IPS DF 6.9 (cell line): ENCODE measurements around the gene ZG16.

ENCODE experiments used
- DNase-seq: peaks from one replicate; pipeline ENCODE4 v3.0.0-alpha.2; 2013; ENCODE audit warnings: low read depth, low spot score
- H3K27ac ChIP-seq: one replicate; pipeline ENCODE4 v1.5.1; 2013; ENCODE audit warnings: low read length, control low read depth
- H3K27me3 ChIP-seq: 2 replicates; pipeline ENCODE4 v1.6.1; 2013; ENCODE audit warnings: mild to moderate bottlenecking, low read length; ENCODE audit not compliant: control insufficient read depth, insufficient read depth
- H3K36me3 ChIP-seq: 2 replicates; pipeline ENCODE4 v1.6.1; 2013; ENCODE audit warnings: low read length; ENCODE audit not compliant: control insufficient read depth, insufficient read depth
- H3K4me1 ChIP-seq: 2 replicates; pipeline ENCODE4 v1.6.1; 2013; ENCODE audit warnings: low read length; ENCODE audit not compliant: control insufficient read depth, insufficient read depth
- H3K4me3 ChIP-seq: 2 replicates; pipeline ENCODE4 v1.5.1; 2013; ENCODE audit warnings: mild to moderate bottlenecking, low read length
- H3K9me3 ChIP-seq: 2 replicates; pipeline ENCODE4 v1.6.1; 2013; ENCODE audit warnings: low read length, inconsistent platforms; ENCODE audit not compliant: control insufficient read depth, insufficient read depth
- whole genome bisulfite sequencing: extraction: QIAGEN DNeasy Blood & Tissue Kit; methylation state at CpG from one replicate; pipeline ENCODE4 v1.1.7; 2013; ENCODE audit warnings: mixed read lengths, missing lambda C conversion rate; ENCODE audit not compliant: insufficient read length, insufficient coverage; 5-methylcytosine and 5-hydroxymethylcytosine counted together

Gene ZG16

DNA sequence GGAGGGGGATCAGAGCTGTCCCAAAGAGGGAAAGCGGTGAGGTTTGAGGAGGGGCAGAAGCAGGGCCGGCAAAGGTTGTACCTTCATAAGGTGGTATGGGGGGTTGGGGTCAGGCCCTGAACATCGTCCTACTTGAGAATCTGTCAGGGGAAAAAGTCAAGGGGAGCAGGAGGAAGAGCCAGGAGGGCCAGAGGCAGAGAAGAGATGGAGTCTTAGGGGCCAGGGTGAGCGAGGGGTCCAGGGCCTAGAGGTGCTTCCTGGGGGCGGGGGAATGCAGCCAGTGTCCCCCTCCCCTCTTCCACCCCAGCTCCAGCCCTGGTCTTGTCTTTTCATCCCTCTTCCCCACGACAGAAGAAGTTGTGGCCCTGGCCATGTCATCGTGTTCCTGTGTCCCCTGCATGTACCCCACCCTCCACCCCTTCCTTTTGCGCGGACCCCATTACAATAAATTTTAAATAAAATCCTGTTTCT lies 32.7 kb downstream of the ZG16 start:
- Histone ChIP-seq H3K27me3 (no peaks in the 10 kb centered on the region), H3K36me3 (peaks cover 16% of the 10 kb centered on the region), H3K9me3 (no peaks in the 10 kb centered on the region), H3K4me3 (no peak overlapping the region), H3K4me1 (peaks cover 18% of the 10 kb centered on the region), H3K27ac (no peak overlapping the region)
- no peak for DNase-seq
- no CpG with 5 or more reads among the region's 9 CpGs for WGBS

GRCh38 chr16:29811170-29811895 lies 33.3 kb downstream of the ZG16 start:
- no peak overlapping the region for H3K27ac ChIP-seq
- peaks cover 18% of the 10 kb centered on the region for H3K4me1 ChIP-seq
- peaks cover 16% of the 10 kb centered on the region for H3K36me3 ChIP-seq
- no CpG with 5 or more reads among the region's 31 CpGs for WGBS
- H3K27me3 ChIP-seq, result no peaks in the 10 kb centered on the region
- DNase-seq, result peak; percentile 95
- H3K4me3 ChIP-seq, result peak overlapping the region; percentile 66; the same call in 1 of the 2 replicates
- no peaks in the 10 kb centered on the region for H3K9me3 ChIP-seq

GRCh38 chr16:29811896-29812665 lies 34.0 kb downstream of the ZG16 start, which contains the start of gene PRRT2:
TSS of gene PRRT2 (plus strand) at chr16:29812193. CDS start at chr16:29813055, 862 bp downstream.
- H3K36me3 ChIP-seq, result peaks cover 16% of the 10 kb centered on the region
- H3K27ac ChIP-seq, result no peak within 1 kb of the TSS
- no peaks in the 10 kb centered on the region for H3K9me3 ChIP-seq
- DNase-seq, result no peak
- H3K27me3 ChIP-seq, result no peaks in the 10 kb centered on the region
- H3K4me3 ChIP-seq, result peak within 1 kb of the TSS; percentile 66
- WGBS, result no CpG with 5 or more reads among the region's 69 CpGs
- peaks cover 18% of the 10 kb centered on the region for H3K4me1 ChIP-seq

DNA sequence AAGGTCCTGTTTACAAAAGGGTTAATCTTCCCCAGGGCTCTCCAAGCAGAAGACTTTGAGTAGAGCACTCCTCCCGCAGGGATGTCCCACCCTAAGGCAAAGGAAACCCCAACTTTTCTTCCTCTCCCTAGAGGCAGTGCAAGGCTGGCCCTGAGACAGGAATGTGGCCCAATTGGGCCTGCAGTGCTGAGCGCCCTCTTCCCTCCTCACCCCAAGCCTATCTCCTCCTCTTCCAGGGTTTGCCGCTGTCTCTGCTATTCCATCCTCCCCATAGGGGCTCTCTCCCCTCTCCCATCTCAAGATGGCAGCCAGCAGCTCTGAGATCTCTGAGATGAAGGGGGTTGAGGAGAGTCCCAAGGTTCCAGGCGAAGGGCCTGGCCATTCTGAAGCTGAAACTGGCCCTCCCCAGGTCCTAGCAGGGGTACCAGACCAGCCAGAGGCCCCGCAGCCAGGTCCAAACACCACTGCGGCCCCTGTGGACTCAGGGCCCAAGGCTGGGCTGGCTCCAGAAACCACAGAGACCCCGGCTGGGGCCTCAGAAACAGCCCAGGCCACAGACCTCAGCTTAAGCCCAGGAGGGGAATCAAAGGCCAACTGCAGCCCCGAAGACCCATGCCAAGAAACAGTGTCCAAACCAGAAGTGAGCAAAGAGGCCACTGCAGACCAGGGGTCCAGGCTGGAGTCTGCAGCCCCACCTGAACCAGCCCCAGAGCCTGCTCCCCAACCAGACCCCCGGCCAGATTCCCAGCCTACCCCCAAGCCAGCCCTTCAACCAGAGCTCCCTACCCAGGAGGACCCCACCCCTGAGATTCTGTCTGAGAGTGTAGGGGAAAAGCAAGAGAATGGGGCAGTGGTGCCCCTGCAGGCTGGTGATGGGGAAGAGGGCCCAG lies 34.9 kb downstream of the ZG16 start:
- Histone ChIP-seq H3K4me3 (peak overlapping the region; percentile 66; the same call in 1 of the 2 replicates), H3K36me3 (peaks cover 12% of the 10 kb centered on the region), H3K27ac (no peak overlapping the region), H3K9me3 (no peaks in the 10 kb centered on the region), H3K4me1 (peaks cover 18% of the 10 kb centered on the region), H3K27me3 (no peaks in the 10 kb centered on the region)
- WGBS, result no CpG with 5 or more reads among the region's 9 CpGs
- DNase-seq, result no peak

GRCh38 chr16:29813644-29814562 lies 35.8 kb downstream of the ZG16 start:
- no peaks in the 10 kb centered on the region for H3K9me3 ChIP-seq
- DNase-seq, result no peak
- H3K27ac ChIP-seq, result no peak overlapping the region
- WGBS, result no CpG with 5 or more reads among the region's 24 CpGs
- no peaks in the 10 kb centered on the region for H3K27me3 ChIP-seq
- peaks cover 6% of the 10 kb centered on the region for H3K36me3 ChIP-seq
- no peak overlapping the region for H3K4me3 ChIP-seq
- H3K4me1 ChIP-seq, result peaks cover 14% of the 10 kb centered on the region

DNA sequence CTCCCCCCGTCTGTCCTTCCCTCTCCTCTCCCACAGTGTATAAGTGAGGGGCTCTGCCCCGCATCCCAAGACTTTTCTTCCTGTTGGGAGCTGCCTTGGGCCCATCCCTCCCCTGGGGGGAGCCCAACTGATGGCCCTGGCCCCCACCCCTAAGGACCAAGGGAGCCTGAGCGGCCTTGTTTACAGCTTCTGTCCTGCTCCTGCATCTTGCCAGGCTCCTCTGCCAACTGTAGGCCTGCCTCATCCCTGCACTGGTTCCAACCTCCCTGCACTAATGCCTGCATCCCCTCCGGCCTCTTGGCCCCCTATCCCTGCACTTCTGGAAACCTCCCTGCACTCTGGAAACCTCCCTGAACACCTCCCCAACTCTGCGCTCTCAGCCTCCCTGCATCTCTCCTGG lies 36.5 kb downstream of the ZG16 start:
- H3K4me3 ChIP-seq, result no peak overlapping the region
- WGBS, result no CpG with 5 or more reads among the region's 5 CpGs
- H3K36me3 ChIP-seq, result peaks cover 4% of the 10 kb centered on the region
- no peaks in the 10 kb centered on the region for H3K9me3 ChIP-seq
- no peaks in the 10 kb centered on the region for H3K27me3 ChIP-seq
- H3K4me1 ChIP-seq, result peaks cover 12% of the 10 kb centered on the region
- H3K27ac ChIP-seq, result no peak overlapping the region
- no peak for DNase-seq

DNA sequence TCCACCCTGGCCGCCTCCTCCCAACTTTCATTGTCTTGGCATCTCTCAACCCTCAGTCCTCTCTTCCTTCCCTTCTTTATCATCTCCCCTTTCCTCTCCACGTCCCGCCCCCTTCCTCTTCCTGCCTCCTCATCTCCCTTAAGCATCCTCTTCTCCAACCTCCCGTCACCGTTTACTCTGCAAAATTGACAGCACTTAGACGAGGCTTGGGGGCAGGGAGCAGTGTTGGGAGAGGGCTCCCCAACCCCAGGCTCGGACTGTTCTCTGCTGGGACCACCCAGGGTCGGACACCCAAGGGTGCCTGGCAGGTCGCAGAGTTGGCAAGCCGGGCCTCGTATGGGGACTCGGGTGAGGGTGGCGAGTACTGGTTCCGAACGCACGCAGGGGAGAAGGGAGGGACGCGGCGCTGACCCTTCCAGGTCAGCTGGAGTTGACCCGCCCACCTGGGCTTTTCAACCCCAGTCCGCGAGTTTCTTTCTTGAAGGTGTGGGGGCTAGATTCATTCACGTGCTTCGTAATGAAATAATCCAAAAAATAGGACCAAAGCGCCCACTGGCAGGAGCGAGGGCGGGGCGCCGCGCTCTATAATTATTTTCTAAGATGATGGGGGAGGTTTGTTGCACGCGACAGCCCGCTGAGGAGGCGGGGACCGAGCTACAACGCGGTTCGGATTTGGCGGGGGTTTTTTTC lies 37.1 kb downstream of the ZG16 start:
- H3K36me3 ChIP-seq, result peaks cover 6% of the 10 kb centered on the region
- no CpG with 5 or more reads among the region's 39 CpGs for WGBS
- H3K9me3 ChIP-seq, result no peaks in the 10 kb centered on the region
- no peak overlapping the region for H3K27ac ChIP-seq
- H3K4me3 ChIP-seq, result peak overlapping the region; percentile 24; the same call in 1 of the 2 replicates
- H3K27me3 ChIP-seq, result no peaks in the 10 kb centered on the region
- H3K4me1 ChIP-seq, result peaks cover 10% of the 10 kb centered on the region
- DNase-seq, result no peak

GRCh38 chr16:29815793-29816693 lies 38.0 kb downstream of the ZG16 start, which contains the start of gene PAGR1:
TSS of gene PAGR1 (plus strand) at chr16:29816152. CDS start at chr16:29816526, 374 bp downstream.
- peak within 1 kb of the TSS; percentile 53 for H3K4me3 ChIP-seq
- peaks cover 6% of the 10 kb centered on the region for H3K36me3 ChIP-seq
- H3K27ac ChIP-seq, result no peak within 1 kb of the TSS
- H3K9me3 ChIP-seq, result no peaks in the 10 kb centered on the region
- peaks cover 10% of the 10 kb centered on the region for H3K4me1 ChIP-seq
- no CpG with 5 or more reads among the region's 70 CpGs for WGBS
- peak; percentile 99 for DNase-seq
- no peaks in the 10 kb centered on the region for H3K27me3 ChIP-seq
